SHP77 treated with DMSO at 0.1 percent for 48 hours (cell line): ENCODE data around the gene RLBP1.

Experiments used
- DNase-seq: peaks from one replicate; lab custom pipeline; 2025; lab: John Stamatoyannopoulos, UW

The RLBP1 gene

GRCh38 chr15:89177633-89178306 lies 43.6 kb downstream of the RLBP1 start:
- DNase-seq, result peak; percentile 7

DNA sequence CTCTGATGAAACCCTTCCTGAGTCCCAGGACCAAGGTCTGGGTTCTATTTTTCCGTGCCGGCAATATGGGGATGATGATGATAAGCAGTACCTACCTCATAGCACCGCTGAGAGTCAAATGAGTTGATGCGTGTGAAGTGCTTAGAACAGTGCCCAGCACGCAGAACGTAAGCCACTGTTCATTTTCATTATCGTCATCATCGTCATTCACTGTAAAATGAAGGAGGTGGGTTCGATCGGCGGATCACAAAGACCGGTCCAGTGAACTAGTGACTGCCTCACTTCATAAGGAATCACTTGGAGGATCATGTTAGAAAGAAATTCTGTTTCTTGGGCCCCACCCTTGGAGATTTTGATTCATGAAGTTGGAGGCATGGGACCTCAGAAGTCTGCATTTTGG lies 44.3 kb downstream of the RLBP1 start:
- DNase-seq, result no peak

DNA sequence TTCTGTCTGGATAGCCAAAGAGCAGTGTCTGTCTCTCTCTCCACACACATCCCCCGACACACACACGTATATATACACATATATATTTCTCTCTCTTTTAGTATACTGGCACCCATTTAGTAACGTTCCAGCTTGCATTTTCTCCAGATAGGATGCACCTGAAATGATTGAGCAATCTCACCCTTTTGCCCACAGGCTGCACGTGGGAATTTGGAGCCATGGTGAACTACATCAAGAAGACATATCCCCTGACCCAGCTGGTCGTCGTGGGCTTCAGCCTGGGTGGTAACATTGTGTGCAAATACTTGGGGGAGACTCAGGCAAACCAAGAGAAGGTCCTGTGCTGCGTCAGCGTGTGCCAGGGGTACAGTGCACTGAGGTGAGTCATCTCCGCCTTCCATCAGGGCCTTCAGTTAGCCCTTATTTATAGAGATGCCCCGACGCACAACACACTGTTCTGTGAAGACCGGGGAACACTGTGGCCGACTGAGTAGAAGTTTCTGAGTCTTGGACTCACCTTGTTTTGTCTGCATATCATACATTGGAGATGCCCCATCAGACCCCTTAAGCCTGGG lies 45.7 kb downstream of the RLBP1 start:
- no peak for DNase-seq

GRCh38 chr15:89174476-89174875 lies 46.9 kb downstream of the RLBP1 start:
- no peak for DNase-seq

DNA sequence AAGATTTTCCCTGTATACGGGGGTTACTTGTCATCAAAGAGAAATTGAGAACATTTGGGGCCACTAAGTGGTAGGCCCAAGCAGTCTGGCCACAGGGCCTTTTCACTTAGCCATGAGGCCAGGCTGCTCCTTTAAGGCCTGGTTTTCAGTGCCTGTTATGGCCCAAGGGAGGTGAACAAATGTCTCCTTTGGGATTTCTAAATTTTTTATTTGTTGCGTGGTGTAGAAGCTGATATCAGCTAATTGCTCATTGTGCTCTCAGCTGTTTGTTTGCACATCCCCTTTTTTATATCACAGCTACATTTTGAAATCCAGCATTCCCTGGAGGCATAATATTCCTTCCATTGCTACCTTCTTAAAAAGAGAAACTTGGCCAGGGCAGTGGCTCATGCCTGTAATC lies 48.5 kb downstream of the RLBP1 start:
- no peak for DNase-seq

GRCh38 chr15:89171136-89172072 lies 50.0 kb downstream of the RLBP1 start:
- DNase-seq, result peak; percentile 20

GRCh38 chr15:89170364-89170763 lies 51.0 kb downstream of the RLBP1 start:
- DNase-seq, result no peak

- no peak for DNase-seq
These were observed 53.0 kb downstream of the RLBP1 start for GRCh38 chr15:89168316-89168833.

- no peak for DNase-seq
These were observed 53.9 kb downstream of the RLBP1 start for GRCh38 chr15:89167267-89168176.

DNA sequence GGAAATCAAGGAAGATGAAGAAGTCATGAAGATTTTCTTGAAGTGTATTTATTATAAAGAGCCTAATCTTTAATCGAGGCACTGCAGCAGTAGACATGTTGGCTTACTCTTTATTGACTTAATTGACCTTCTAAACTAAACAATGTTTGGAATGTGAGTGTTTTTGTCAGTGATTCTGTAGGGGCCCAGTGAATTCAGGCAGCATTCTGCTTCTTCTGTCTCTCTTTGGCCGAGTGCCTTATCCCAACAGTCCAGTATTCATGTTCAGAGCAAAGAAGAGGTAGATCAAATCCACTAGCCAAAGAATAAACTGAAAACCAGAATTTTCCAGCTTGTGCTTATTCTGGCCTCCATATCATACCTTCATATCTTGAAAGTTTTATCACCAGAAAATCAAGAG lies 55.7 kb downstream of the RLBP1 start:
- DNase-seq, result no peak

DNA sequence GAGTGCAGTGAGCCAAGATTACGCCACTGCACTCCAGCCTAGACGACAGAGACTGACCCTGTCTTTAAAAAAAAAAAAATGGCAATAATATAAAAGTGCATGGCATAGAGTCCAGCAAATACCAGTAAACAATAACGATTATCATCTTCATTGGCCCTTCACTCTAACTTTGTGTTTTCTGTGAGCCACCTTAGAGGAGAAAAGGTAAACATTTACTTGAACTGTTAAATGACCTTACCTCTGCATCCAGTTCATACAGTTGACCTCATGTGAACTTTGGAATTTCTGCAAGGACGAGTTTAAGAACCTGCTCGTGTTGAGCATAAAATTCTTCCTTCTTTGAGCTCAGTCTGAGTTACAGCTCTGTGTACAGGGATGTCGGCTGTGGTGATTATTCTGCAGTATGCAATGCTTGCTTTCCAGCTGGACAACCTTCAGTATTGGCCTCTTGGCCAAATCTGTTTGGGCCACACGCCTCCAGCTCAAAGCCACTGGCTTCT lies 56.6 kb downstream of the RLBP1 start:
- no peak for DNase-seq

DNA sequence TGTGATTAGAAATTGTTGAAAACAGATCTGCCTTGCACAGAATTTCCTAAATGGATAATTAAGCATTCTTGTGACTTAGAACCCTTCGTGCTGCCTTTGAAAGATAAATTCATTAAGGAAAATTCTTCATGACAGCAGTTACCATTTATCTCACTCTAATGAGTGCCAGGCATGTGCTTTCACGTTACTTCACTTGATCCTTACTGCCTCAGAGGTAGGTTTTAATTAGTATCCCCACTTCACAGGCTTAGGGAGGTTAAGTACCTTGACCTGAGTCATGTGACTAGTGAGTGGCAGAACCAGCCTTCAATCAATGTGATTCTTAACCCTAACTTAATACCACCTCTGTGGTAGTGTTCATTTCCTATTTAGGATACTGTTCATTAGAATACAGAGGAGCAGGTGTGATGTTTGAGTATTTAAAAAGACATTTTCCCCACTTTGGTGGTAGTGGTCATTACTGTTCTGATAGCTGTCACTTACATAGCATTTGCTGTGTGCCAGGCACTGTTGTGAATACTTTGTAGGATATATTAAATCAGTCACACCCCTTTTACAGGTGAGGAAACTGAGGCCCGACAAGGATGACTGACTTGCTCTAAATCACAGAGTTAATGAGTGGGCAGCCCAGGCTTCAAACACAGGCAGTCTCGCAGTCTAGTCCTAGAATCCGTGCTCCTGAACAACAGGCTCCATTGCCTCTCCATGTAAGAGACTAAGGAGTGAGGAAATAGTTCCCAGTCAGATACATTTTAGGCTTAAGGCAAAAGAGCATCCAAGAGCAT lies 57.9 kb downstream of the RLBP1 start:
- no peak for DNase-seq

DNA sequence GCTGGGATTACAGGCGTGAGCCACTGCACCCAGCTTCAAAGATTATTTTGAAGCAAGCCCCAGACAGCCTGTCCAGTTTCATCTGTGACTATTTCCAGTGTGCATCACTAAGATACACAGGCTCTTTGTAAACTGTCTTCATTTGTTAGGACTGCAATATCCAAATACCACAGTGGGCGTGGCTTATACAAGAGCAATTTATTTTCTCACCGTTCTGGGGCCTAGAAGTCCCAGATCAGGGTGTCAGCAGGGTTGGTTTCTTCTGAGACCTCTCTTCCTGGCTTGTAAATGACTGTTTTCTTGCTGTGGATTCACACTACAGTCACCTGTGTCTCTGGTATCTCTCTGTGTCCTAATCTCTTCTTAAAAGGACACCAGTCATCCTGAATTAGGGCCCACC lies 59.7 kb downstream of the RLBP1 start:
- no peak for DNase-seq
